ENCODE data around the gene KANK3. TPM values are rescaled to one million over a fixed set of nuclear protein-coding genes. Genes with fewer than 3 reads are reported as not detected.
A peak's percentile ranks its signal among the peaks of the same experiment; 100 is the strongest.
"Not testable (repeated sequence)": the region's sequence is repeated elsewhere in the genome, so short reads cannot be mapped to it uniquely, and the experiment has no call there.

Gene KANK3
- total RNA-seq = 22.8 TPM
- long read RNA-seq, transcript KANK3-203 (11 exons, 2,672 nt) = minor isoform, 6 of 275 reads
- long read RNA-seq, transcript KANK3-201 (11 exons, 2,787 nt) = major isoform, 150 of 275 reads
- long read RNA-seq, partial matches to known transcripts = 69 of 275 reads
- long read RNA-seq, other reads (novel, unspliced or antisense) = 50 of 275 reads

DNA sequence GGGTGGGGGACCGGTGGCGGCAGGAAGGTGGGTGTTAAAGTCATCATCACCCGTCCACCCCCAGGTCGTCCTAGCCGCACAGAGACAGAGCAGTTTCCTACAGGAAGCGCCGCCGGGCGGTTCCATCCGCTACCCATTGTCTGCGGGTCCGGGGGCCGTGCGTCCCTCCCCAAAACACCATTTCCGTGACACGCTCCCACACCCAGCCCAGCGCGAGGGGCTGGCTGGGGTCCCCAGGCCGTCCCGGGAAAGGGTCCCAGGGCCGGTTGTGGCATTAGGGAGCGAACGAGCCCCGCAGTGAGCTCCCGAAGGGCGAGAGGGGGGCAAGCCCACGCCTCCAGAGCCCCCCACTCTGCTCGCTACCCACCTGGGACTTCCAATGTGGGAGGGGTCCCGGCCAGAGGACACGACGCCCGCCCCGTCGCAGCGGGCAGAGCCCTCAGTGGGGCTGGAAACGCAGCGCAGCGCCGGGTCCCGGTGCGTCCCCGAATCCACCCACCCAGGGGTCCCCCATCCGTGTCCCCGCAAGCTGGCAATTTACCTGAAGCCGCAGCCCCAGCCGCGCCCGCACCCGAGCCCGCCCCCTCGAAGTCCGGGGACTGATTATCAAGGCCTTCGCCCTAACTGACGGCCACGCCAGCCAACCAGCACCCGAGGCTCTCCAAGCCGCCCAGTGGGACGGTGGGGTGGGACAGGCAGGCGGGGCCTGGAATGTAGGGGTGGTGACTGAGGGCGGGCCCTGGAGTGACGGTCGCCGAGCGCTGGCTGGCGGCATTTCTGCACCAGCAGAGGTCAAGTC is at the start of gene KANK3:
Gene KANK3, minus strand, starts transcription at position 579 of the 799 bp plus-strand sequence. CDS start 5,434 bp downstream, outside the sequence.
- intact Hi-C loops (cut with micrococcal nuclease) = no loop called here
- ATAC-seq (peak; percentile 96), DNase-seq (peak; percentile 99)

DNA sequence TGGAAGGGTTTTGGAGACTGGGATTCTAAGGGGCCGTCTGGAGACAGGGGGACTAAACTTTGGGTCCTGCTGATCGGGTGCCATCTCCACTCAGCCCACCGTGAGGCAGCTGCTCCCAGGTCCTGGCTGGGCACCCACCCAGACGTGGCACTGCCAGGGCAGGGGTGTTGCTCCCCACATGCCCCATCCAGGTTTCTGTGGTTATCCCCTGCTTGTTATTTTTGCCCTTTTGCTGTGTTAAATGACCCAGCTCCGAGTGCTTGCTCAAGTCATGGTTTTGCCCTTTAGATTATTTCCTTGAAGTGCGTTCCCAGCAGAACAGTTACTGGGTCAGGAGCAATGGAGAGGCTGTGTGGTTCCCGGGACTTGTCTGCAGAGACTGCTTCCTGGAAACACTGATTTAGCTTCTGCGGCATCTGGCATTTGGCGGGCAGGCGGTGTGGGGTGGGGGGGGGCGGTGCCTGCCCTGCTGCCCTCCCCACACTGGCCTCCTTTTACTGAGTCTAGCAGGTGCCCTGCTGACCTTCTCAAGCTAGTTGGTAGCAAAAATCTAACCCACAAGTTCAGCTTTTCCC is 49.0 kb upstream of the KANK3 start:
- DNase-seq (peak; percentile 74), ATAC-seq (peak; percentile 20)
- intact Hi-C loops (cut with micrococcal nuclease) = no loop called here

DNA sequence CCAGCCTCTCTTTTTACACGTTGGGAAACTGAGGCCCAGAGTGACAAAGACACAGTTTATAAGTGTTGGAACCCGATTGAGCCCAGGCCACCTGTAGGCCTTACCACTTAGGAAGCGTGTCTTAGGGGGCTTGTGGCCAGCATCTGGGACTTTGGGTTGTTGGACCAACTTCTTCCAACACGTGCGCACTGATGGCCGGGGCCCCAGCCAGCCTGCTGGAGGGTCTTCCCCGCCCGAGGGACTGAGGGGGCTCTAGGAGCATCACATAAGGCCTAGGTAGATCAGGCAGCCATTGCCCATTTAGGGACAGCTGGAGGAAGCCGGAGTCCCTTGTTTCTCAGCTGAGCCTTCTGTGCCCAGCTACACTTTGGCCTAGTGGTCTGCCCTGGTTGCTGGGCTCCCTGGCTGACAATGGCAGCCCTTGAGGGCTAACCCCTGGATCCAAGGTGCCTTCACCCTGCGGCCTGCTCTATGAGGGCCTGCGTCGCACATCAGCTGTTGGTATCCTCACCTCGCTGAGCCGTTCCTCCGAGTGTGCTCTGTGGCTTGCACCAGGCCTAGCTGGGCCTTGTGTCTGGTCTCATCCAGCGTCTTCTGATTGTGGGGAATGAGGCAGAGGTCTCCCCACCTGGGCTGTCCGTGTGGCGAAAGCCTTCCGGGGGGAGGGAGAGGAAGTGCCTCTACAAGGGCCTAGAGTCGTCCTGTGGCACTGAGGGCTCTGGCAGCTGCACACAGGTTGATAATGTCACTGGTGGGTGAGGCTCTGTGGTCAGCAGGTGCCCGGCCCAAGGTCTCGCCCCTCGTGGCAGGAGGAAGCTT is 48.3 kb upstream of the KANK3 start:
- DNase-seq (no peak), ATAC-seq (no peak)
- intact Hi-C loops (cut with micrococcal nuclease) = no loop called here

DNA sequence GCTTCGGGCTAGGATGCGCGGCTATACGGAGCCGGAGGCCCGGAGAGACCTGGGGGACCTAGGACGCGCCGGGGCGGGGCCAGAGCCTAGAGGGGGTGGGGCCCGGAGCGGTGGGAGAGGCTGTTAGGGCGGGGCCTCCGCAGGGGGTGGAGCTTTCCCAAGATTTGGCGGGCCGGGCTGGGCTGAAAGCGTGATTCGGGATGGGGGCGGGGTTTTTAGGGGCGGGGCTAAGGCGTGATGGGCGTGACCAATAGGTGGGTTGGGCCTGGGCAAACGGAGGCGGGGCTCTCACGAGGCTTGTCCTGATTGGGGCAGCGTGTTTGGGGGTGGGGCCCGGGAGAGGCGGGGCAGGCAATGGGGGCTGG is 47.5 kb upstream of the KANK3 start:
- ATAC-seq (peak; percentile 81), DNase-seq (peak; percentile 97)
- intact Hi-C loops (cut with micrococcal nuclease) = no loop called here

DNA sequence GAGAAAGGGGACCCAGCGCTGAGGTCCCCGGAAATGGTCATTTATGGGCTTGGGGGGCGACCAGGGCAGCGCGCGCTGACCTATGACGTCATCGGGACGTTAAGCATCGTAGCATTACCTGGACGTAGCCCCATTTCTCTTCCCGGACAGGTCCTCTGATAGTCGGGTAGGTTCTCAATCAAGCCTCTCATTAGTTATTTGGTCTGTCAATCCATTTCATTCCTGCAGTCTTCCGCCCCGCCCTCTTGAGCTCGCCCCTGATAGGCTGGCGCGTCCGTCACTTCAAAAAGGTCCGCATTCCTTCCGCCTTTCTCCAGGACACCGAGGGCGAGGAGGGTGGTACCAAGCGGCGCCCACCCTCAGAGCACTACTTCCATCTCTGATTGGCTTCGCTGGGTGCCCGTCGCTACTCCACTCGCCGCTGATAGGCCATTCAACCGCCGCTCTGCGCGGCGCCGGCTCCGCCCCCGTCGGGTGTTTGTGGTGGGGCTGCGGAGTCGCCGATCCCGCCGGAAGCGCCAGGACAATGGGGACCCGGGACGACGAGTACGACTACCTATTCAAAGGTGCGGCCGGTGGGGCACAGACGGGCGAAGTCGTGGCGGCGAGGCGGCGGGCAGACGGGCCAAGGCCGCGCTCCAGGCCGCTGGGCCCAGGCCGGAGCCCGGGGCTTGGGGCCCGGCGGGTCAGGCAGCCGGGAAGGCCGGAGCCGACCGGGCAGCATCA is 47.0 kb upstream of the KANK3 start, which contains the start of gene RAB11B:
Gene RAB11B, plus strand, starts transcription at position 470 of the 726 bp plus-strand sequence. Its CDS starts 57 bp downstream, at position 527.
- DNase-seq = peak; percentile 99
- intact Hi-C loops (cut with micrococcal nuclease) = no loop called here
- ATAC-seq = peak; percentile 90

DNA sequence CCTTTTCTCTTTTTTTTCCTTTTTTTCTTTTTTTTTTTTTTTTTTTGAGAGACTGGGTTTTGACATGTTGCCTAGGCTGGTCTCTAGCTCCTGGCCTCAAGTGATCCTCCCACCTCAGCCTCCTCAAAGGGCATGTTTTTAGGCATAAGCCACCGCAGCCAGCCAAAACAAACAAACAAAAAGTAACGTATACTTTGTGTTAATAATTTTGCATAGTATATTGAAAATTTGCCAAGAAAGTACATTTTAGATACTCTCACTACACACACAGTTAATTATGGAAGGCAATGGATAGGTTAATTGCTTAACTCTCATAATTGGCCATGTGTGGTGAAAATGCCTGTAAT is 45.5 kb upstream of the KANK3 start:
- intact Hi-C loops (cut with micrococcal nuclease) = no loop called here
- no peak for ATAC-seq

DNA sequence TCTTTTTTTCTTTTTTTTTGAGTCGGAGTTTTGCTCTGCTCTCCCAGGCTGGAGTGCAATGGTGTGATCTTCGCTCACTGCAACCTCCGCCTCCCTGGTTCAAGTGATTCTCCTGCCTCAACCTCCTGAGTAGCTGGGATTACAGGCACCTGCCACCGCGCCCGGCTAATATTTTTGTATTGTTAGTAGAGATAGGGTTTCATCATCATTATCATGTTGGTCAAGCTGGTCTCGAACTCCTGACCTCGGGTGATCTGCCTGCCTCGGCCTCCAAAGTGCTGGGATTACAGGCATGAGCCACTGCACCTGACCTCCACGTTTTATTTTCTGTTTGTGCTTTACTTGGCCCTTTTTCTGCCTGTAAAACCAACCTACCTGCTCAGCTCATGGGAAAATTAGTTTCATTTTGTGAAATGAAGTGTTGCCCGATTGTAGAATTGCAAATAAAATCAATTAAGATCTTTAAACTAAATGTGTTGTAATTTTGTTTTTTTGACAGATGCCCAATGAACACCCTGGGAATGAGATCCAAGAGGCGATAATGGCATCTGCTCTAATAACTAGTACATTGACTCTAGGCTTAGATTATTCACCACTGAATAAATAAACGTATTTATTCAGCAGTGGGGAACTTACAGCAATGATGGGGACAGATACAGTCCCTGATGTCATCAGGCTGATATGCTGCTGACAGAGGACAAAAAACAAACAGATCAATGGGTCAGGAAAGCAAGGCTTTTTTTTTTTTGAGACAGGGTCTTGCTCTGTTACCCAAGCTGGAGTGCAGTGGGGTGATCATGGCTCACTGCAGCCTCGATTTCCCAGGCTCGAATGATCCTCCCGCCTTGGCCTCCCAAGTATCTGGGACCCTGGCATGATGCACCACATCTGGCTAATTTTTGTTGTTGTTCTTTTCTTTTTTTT is 44.9 kb upstream of the KANK3 start:
- intact Hi-C loops (cut with micrococcal nuclease) = no loop called here
- ATAC-seq (no peak), DNase-seq (no peak)

More for the DNA sequence above, 45.5 kb upstream of the KANK3 start:
- DNase-seq = no peak

DNA sequence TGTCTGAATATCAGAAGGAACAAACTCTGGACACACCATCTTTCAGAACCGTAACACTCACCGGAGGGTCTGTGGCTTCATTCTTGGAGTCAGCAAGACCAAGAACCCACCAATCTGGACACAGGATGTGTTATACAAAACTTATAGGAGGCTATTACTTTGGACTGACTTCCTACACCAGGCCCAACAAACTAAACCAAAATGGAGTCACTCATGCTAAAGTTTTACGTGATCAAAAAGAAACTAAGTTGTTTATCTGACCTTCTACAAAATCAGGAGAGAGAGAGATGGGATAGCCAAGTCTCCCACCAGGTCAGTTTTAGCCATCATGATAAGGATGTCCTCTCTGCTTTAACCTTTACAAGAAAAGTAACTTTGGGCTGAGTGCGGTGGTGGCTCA is 43.9 kb upstream of the KANK3 start:
- intact Hi-C loops (cut with micrococcal nuclease) = no loop called here
- no peak for ATAC-seq
- no peak for DNase-seq

DNA sequence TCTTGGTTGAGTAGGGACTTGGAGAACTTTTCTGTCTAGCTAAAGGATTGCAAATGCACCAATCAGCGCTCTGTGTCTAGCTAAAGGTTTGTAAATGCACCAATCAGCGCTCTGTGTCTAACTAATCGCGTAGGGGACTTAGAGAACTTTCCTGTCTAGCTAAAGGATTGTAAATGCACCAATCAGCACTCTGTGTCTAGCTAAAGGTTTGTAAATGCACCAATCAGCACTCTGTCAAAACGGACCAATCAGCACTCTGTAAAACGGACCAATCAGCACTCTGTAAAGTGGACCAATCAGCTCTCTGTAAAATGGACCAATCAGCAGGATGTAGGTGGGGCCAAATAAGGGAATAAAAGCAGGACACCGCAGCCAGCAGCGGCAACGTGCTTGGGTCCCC is 43.4 kb upstream of the KANK3 start:
- DNase-seq; intact Hi-C loops (cut with micrococcal nuclease); ATAC-seq: not testable (repeated sequence)

DNA sequence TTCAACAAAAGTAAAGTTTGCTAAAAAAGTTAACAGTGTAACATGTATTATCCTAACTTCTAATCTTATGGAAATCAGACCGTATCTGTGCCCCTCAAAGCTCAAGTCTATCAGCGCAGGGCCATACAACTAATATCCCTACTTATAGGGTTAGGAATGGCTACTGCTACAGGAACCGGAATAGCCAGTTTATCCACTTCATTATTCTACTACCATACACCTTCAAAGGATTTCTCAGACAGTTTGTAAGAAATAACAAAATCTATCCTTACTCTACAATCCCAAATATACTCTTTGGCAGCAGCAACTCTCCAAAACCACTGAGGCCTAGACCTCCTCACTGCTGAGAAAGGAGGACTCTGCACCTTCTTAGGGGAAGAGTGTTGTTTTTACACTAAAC is 42.5 kb upstream of the KANK3 start:
- DNase-seq; intact Hi-C loops (cut with micrococcal nuclease); ATAC-seq: not testable (repeated sequence)

DNA sequence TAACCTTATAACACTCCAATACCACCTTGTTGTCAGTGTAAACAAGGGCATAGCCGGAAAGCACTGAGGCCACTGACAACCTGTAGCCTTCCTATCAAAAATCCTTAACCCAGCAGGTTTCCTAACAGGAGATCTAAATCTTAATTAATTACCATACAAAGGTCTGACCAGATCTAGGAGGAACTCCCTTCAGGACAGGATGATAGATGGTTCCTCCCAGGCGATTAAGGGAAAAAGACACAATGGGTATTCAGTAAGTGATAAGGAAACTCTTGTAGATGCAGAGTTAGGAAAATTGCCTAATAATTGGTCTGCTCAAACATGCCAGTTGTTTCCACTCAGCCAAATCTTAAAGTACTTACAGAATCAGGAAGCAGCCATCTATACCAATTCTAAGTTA is 42.0 kb upstream of the KANK3 start:
- ATAC-seq; intact Hi-C loops (cut with micrococcal nuclease); DNase-seq: not testable (repeated sequence)

DNA sequence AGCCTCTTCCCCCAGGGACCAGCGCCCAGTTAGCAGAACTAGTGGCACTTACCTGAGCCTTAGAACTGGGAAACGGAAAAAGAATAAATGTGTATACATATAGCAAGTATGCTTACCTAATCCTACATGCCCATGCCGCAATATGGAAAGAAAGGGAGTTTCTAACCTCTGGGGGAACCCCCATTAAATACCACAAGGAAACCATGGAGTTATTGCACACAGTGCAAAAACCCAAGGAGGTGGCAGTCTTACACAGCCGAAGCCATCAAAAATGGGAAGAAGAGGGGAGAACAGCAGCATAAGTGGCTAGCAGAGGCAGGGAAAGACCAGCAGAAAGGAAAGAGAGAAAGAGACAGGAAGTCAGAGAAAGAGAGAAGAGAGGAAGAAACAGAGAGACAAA is 41.5 kb upstream of the KANK3 start:
- ATAC-seq; intact Hi-C loops (cut with micrococcal nuclease); DNase-seq: not testable (repeated sequence)

DNA sequence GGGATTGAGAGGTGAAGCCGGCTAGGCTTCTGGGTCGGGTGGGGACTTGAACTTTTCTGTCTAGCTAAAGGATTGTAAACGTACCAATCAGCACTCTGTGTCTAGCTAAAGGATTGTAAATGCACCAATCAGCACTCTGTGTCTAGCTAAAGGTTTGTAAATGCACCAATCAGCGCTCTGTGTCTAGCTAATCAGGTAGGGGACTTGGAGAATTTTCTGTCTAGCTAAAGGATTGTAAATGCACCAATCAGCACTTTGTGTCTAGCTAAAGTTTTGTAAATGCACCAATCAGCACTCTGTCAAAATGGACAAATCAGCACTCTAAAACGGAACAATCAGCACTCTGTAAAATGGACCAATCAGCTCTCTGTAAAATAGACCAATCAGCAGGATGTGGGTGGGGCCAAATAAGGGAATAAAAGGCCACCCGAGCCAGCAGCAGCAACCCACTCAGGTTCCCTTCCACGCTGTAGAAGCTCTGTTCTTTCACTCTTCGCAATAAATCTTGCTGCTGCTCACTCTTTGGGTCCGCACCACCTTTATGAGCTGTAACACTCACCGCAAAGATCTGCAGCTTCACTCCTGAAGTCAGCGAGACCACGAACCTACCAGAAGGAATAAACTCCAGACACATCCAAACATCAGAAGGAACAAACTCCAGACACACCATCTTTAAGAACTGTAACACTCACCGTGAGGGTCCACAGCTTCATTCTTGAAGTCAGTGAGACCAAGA is 36.3 kb upstream of the KANK3 start:
- DNase-seq; intact Hi-C loops (cut with micrococcal nuclease); ATAC-seq: not testable (repeated sequence)

DNA sequence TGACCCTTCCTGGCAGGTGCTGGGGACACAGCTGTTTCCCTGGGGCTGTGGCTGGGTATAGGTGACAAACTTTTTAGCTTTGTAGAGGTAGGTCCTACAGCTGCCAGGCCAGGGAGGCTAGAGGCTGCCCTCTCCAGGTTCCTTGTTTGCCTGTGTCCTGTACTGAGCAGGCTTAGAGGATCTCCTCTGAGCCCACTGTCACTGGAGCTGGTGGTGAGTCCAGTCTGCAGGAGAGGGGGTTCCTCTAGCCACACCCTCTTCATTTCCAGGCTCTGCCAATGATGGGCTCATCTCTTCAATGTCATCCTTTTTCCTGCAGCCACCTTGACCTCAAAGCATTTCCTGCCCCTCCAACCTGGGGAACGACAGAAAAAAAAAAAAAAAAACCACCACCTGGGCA is 34.5 kb upstream of the KANK3 start:
- ATAC-seq = no peak

DNA sequence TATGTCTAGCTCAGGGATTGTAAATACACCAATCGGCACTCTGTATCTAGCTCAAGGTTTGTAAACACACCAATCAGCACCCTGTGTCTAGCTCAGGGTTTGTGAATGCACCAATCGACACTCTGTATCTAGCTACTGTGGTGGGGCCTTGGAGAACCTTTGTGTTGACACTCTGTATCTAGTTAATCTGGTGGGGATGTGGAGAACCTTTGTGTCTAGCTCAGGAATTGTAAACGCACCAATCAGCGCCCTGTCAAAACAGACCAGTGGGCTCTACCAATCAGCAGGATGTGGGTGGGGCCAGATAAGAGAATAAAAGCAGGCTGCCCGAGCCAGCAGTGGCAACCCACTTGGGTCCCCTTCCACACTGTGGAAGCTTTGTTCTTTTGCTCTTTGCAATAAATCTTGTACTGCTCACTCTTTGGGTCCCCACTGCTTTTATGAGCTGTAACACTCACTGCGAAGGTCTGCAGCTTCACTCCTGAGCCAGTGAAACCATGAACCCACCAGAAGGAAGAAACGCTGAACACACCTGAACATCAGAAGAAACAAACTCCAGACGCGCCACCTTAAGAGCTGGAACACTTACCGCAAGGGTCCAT is 33.4 kb upstream of the KANK3 start:
- DNase-seq; intact Hi-C loops (cut with micrococcal nuclease); ATAC-seq: not testable (repeated sequence)

More for the DNA sequence above, 34.5 kb upstream of the KANK3 start:
- DNase-seq = no peak
- intact Hi-C loops (cut with micrococcal nuclease) = no loop called here

DNA sequence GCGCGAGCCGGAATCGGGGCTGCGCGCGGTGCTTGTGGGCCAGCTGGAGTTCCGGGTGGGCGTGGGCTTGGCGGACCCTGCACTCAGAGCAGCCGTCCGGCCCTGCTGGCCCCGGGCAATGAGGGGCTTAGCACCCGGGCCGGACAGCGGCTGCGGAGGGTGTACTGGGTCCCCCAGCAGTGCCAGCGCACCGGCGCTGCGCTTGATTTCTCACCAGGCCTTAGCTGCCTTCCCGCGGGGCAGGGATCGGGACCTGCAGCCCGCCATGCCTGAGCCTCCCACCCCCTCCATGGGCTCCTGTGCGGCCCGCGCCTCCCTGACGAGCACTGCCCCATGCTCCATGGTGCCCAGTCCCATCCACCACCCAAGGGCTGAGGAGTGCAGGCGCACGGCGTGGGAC is 32.7 kb upstream of the KANK3 start:
- DNase-seq; ATAC-seq; intact Hi-C loops (cut with micrococcal nuclease): not testable (repeated sequence)

Data from left ventricle myocardium superior (tissue), 1 donor.